Activated CD4-positive, CD25-positive, alpha-beta regulatory T cell treated with anti-CD3 and anti-CD28 coated beads, Interleukin-2, amount 50 U/mL, for 24 hours (primary cell): Measurements from ENCODE around the gene ISG20L2.

Experiments used
- ATAC-seq, 2 donors: fragments of 150-1000 bp; cut with Tn5 transposase; one replicate each; pipeline ENCODE4 v1.10.0; 2021; ENCODE audit warnings: mild to moderate bottlenecking in 1 of 2, moderate library complexity in 1 of 2

Gene ISG20L2

GRCh38 chr1:156684227-156684782 lies 44.3 kb downstream of the ISG20L2 start:
- peak; percentile 48 to 60 for ATAC-seq

GRCh38 chr1:156682166-156682890 lies 46.2 kb downstream of the ISG20L2 start:
- ATAC-seq: no peak

GRCh38 chr1:156681196-156681960 lies 47.2 kb downstream of the ISG20L2 start:
- ATAC-seq: no peak

GRCh38 chr1:156680056-156680455 lies 48.5 kb downstream of the ISG20L2 start:
- no peak for ATAC-seq

GRCh38 chr1:156677616-156678596 lies 50.7 kb downstream of the ISG20L2 start:
- no peak for ATAC-seq

GRCh38 chr1:156676820-156677615 lies 51.5 kb downstream of the ISG20L2 start, which contains the start of gene NES:
TSS of gene NES (minus strand) at chr1:156677407. CDS start at chr1:156677264, 143 bp downstream.
- no peak for ATAC-seq

GRCh38 chr1:156676114-156676819 lies 52.3 kb downstream of the ISG20L2 start:
- no peak for ATAC-seq

GRCh38 chr1:156675210-156676113 lies 53.1 kb downstream of the ISG20L2 start:
- no peak for ATAC-seq

- ATAC-seq: no peak
Observed at GRCh38 chr1:156673387-156674121, 55.0 kb downstream of the ISG20L2 start.
